ENCODE data around the gene THEMIS.

The THEMIS gene

GRCh38 chr6:127784468-127784867 lies 116.4 kb downstream of the THEMIS start:
- TF ChIP-seq CEBPB (IDR thresholded peaks at IDR 0.05): no peak
- TF ChIP-seq USF1 (IDR thresholded peaks at IDR 0.05): no peak

- no peak for TF ChIP-seq RAD21 (IDR thresholded peaks at IDR 0.05; ENCODE audit: low read depth)
- no peak for TF ChIP-seq EP300 (IDR thresholded peaks at IDR 0.05; ENCODE audit: borderline replicate concordance)
- no peak for TF ChIP-seq CEBPB (IDR thresholded peaks at IDR 0.05)
- TF ChIP-seq TAF1 (IDR thresholded peaks at IDR 0.05; ENCODE audit: low read depth): no peak
- no peak for TF ChIP-seq USF1 (IDR thresholded peaks at IDR 0.05)
- TF ChIP-seq TEAD4 (IDR thresholded peaks at IDR 0.05): no peak
- TF ChIP-seq MAX (IDR thresholded peaks at IDR 0.05): no peak
- no peak for TF ChIP-seq FOXM1 (IDR thresholded peaks at IDR 0.05; ENCODE audit: borderline replicate concordance, low read depth)
- TF ChIP-seq EGR1 (IDR thresholded peaks at IDR 0.05): no peak
- TF ChIP-seq ZBTB7A (IDR thresholded peaks at IDR 0.05; ENCODE audit: low read depth): no peak
- TF ChIP-seq CREB1 (IDR thresholded peaks at IDR 0.05; ENCODE audit: low read depth): no peak
- TF ChIP-seq YY1 (IDR thresholded peaks at IDR 0.05; ENCODE audit: low read depth): no peak
- no peak for TF ChIP-seq TCF12 (IDR thresholded peaks at IDR 0.05; ENCODE audit: low read depth)
- no peak for TF ChIP-seq REST (IDR thresholded peaks at IDR 0.05; ENCODE audit: low read depth)
- no peak for TF ChIP-seq NFIC (IDR thresholded peaks at IDR 0.05)
These were observed 124.5 kb downstream of the THEMIS start for GRCh38 chr6:127776320-127776719.

GRCh38 chr6:127775371-127775770 lies 125.5 kb downstream of the THEMIS start:
- TF ChIP-seq TEAD4 (IDR thresholded peaks at IDR 0.05) (no peak), RAD21 (IDR thresholded peaks at IDR 0.05; ENCODE audit: low read depth) (no peak), USF1 (IDR thresholded peaks at IDR 0.05) (no peak), CEBPB (IDR thresholded peaks at IDR 0.05) (no peak), CREB1 (IDR thresholded peaks at IDR 0.05; ENCODE audit: low read depth) (no peak), EP300 (IDR thresholded peaks at IDR 0.05; ENCODE audit: borderline replicate concordance) (no peak), MAX (IDR thresholded peaks at IDR 0.05) (no peak), TCF12 (IDR thresholded peaks at IDR 0.05; ENCODE audit: low read depth) (no peak), TAF1 (IDR thresholded peaks at IDR 0.05; ENCODE audit: low read depth) (no peak)

- TF ChIP-seq MAX (IDR thresholded peaks at IDR 0.05) (no peak), FOXM1 (IDR thresholded peaks at IDR 0.05; ENCODE audit: borderline replicate concordance, low read depth) (no peak)
These were observed 132.1 kb downstream of the THEMIS start for GRCh38 chr6:127768745-127769144.

GRCh38 chr6:127768223-127768622 lies 132.6 kb downstream of the THEMIS start:
- TF ChIP-seq NFIC (IDR thresholded peaks at IDR 0.05) (no peak), REST (IDR thresholded peaks at IDR 0.05; ENCODE audit: low read depth) (no peak), EP300 (IDR thresholded peaks at IDR 0.05; ENCODE audit: borderline replicate concordance) (no peak), EGR1 (IDR thresholded peaks at IDR 0.05) (no peak), CEBPB (IDR thresholded peaks at IDR 0.05) (no peak), FOXM1 (IDR thresholded peaks at IDR 0.05; ENCODE audit: borderline replicate concordance, low read depth) (no peak), TCF12 (IDR thresholded peaks at IDR 0.05; ENCODE audit: low read depth) (no peak), CREB1 (IDR thresholded peaks at IDR 0.05; ENCODE audit: low read depth) (no peak), USF1 (IDR thresholded peaks at IDR 0.05) (no peak), TAF1 (IDR thresholded peaks at IDR 0.05; ENCODE audit: low read depth) (no peak), TEAD4 (IDR thresholded peaks at IDR 0.05) (no peak), RAD21 (IDR thresholded peaks at IDR 0.05; ENCODE audit: low read depth) (no peak), ZBTB7A (IDR thresholded peaks at IDR 0.05; ENCODE audit: low read depth) (no peak), YY1 (IDR thresholded peaks at IDR 0.05; ENCODE audit: low read depth) (no peak), MAX (IDR thresholded peaks at IDR 0.05) (no peak)
